GM12878 (cell line): Measurements from ENCODE around the gene CHURC1. TPM values are rescaled to one million over a fixed set of nuclear protein-coding genes. Genes with fewer than 3 reads are reported as not detected.

Source experiments
- BMI1 ChIP-seq: fragments of 450-650 bp; IDR thresholded peaks from 2 replicates; pipeline ENCODE4 v1.6.1; 2016; ENCODE audit warnings: mild to moderate bottlenecking, moderate library complexity, borderline replicate concordance
- CBX3 ChIP-seq: fragments of 200-600 bp; sonication (generic); IDR thresholded peaks from 2 replicates; pipeline ENCODE4 v1.6.1; 2016; ENCODE audit warnings: low read depth, borderline replicate concordance
- EP300 ChIP-seq, 2 experiments: fragments of 150-350 bp in 1 of 2; IDR thresholded peaks; 2 replicates each; pipeline ENCODE4 v1.6.1; 2011 to 2012; ENCODE audit warnings: low read depth in 2 of 2, low read length in 2 of 2, borderline replicate concordance in 1 of 2, improper control_type of control experiment in 1 of 2, inconsistent platforms in 1 of 2; ENCODE audit not compliant: control insufficient read depth in 1 of 2
- ESRRA ChIP-seq: IDR thresholded peaks from 2 replicates; pipeline ENCODE4 v1.6.1; 2012; ENCODE audit warnings: mild to moderate bottlenecking, low read length, improper control_type of control experiment
- FOXK2 ChIP-seq: fragments of 450-650 bp; IDR thresholded peaks from 2 replicates; pipeline ENCODE4 v1.6.1; 2017; ENCODE audit warnings: mild to moderate bottlenecking, moderate library complexity
- HDAC2 ChIP-seq: fragments of 200-600 bp; sonication (generic); IDR thresholded peaks from 2 replicates; pipeline ENCODE4 v1.6.1; 2017
- HDGF ChIP-seq: fragments of 450-650 bp; IDR thresholded peaks from 2 replicates; pipeline ENCODE4 v1.6.1; 2016; ENCODE audit warnings: antibody characterized with exemption
- IRF4 ChIP-seq: IDR thresholded peaks from 2 replicates; pipeline ENCODE4 v1.6.1; 2011; ENCODE audit warnings: low read depth, low read length
- JUND ChIP-seq: IDR thresholded peaks from 2 replicates; pipeline ENCODE4 v1.6.1; 2012; ENCODE audit warnings: low read depth, mild to moderate bottlenecking, low read length, improper control_type of control experiment, moderate library complexity
- KLF5 ChIP-seq: fragments of 450-650 bp; IDR thresholded peaks from 2 replicates; pipeline ENCODE4 v1.6.1; 2014; ENCODE audit warnings: mild to moderate bottlenecking; ENCODE audit not compliant: partially characterized antibody
- MEF2B ChIP-seq: fragments of 450-650 bp; IDR thresholded peaks from 2 replicates; pipeline ENCODE4 v1.6.1; 2018; ENCODE audit warnings: mild to moderate bottlenecking, moderate library complexity; ENCODE audit not compliant: partially characterized antibody, poor library complexity, severe bottlenecking
- MYC ChIP-seq: IDR thresholded peaks from 2 replicates; pipeline ENCODE4 v1.6.1; 2011; ENCODE audit warnings: mild to moderate bottlenecking, low read length, moderate library complexity, inconsistent platforms; ENCODE audit not compliant: insufficient read depth, insufficient replicate concordance, insufficient read length, severe bottlenecking
- PAX5 ChIP-seq: IDR thresholded peaks from 2 replicates; pipeline ENCODE4 v1.6.1; 2011; ENCODE audit warnings: low read depth, low read length, borderline replicate concordance
- POLR2AphosphoS5 ChIP-seq: IDR thresholded peaks from 2 replicates; pipeline ENCODE4 v1.6.1; 2011; ENCODE audit warnings: mild to moderate bottlenecking, low read length, inconsistent platforms
- RAD21 ChIP-seq: IDR thresholded peaks from 2 replicates; pipeline ENCODE4 v1.6.1; 2011; ENCODE audit warnings: mild to moderate bottlenecking, low read depth, low read length, moderate library complexity; ENCODE audit not compliant: insufficient read depth
- RUNX3 ChIP-seq: IDR thresholded peaks from 2 replicates; pipeline ENCODE4 v1.6.1; 2012; ENCODE audit warnings: low read length, inconsistent platforms
- TCF12 ChIP-seq: IDR thresholded peaks from 2 replicates; pipeline ENCODE4 v1.6.1; 2011; ENCODE audit warnings: low read depth, mild to moderate bottlenecking, low read length
- TCF3 ChIP-seq: IDR thresholded peaks from 2 replicates; pipeline ENCODE4 v1.6.1; 2012; ENCODE audit warnings: low read depth, mild to moderate bottlenecking, low read length, borderline replicate concordance; ENCODE audit not compliant: insufficient read depth
- YBX1 ChIP-seq: fragments of 450-650 bp; IDR thresholded peaks from 2 replicates; pipeline ENCODE4 v1.6.1; 2016; ENCODE audit warnings: antibody characterized with exemption
- ZNF207 ChIP-seq: fragments of 450-650 bp; IDR thresholded peaks from 2 replicates; pipeline ENCODE4 v1.6.1; 2014; ENCODE audit warnings: antibody characterized with exemption, mild to moderate bottlenecking, borderline replicate concordance
- ZNF384 ChIP-seq: IDR thresholded peaks from 2 replicates; pipeline ENCODE4 v1.6.1; 2012; ENCODE audit warnings: low read depth, mild to moderate bottlenecking, low read length, improper control_type of control experiment, borderline replicate concordance
- ZZZ3 ChIP-seq: IDR thresholded peaks from 2 replicates; pipeline ENCODE4 v1.6.1; 2011; ENCODE audit warnings: low read depth; ENCODE audit not compliant: control insufficient read depth, insufficient read length
- polyA plus RNA-seq, 11 experiments: library from polyadenylated mRNA; depleted of rRNA in 4 of 11; unstranded in 6 of 11; stranded (reverse) in 5 of 11; fragments of >200 nt; fragmentation: Nextera tagmentation in 4 of 11; fragmentation: Illumina TruSeq in 1 of 11; extraction: Ambion mirVana in 4 of 11; extraction: Trizol in 1 of 11; gene quantifications; 1 replicate in 1 of 11; 2 replicates in 10 of 11; pipeline versions ENCODE4 v1.2.1 to v1.2.3, GENCODE V29; 2011 to 2016; ENCODE audit warnings: inconsistent platforms in 2 of 11, missing spikeins in 2 of 11, low read depth in 1 of 11
- total RNA-seq, 4 experiments: library from RNA; depleted of rRNA in 3 of 4; stranded (reverse); fragments of >200 nt in 3 of 4; fragmentation: Illumina TruSeq in 1 of 4; extraction: Trizol in 1 of 4; gene quantifications; 2 replicates each; pipeline versions ENCODE4 v1.2.1 to v1.2.3, GENCODE V29; 2013 to 2021
- TF ChIP-seq, protein P1 (sequence below): fragments of 450-650 bp; formaldehyde crosslinking; IDR thresholded peaks from 2 replicates; pipeline ENCODE4 v1.5.0; 2022; ENCODE audit warnings: mild to moderate bottlenecking, missing genetic modification characterization
- TF ChIP-seq, protein P2 (sequence below): fragments of 450-650 bp; IDR thresholded peaks from 2 replicates; pipeline ENCODE4 v1.6.1; 2017; ENCODE audit warnings: low read depth, mild to moderate bottlenecking, moderate library complexity
- TF ChIP-seq, protein P3 (sequence below): fragments of 450-650 bp; IDR thresholded peaks from 2 replicates; pipeline ENCODE4 v1.6.1; 2017; ENCODE audit warnings: borderline replicate concordance

Gene CHURC1
- total and polyA plus RNA-seq, 10 of the 15 experiments (the other 5 are each of a cell fraction or from before 2014, with no cell fraction given) = 41.0 to 421 (median 140) TPM

DNA sequence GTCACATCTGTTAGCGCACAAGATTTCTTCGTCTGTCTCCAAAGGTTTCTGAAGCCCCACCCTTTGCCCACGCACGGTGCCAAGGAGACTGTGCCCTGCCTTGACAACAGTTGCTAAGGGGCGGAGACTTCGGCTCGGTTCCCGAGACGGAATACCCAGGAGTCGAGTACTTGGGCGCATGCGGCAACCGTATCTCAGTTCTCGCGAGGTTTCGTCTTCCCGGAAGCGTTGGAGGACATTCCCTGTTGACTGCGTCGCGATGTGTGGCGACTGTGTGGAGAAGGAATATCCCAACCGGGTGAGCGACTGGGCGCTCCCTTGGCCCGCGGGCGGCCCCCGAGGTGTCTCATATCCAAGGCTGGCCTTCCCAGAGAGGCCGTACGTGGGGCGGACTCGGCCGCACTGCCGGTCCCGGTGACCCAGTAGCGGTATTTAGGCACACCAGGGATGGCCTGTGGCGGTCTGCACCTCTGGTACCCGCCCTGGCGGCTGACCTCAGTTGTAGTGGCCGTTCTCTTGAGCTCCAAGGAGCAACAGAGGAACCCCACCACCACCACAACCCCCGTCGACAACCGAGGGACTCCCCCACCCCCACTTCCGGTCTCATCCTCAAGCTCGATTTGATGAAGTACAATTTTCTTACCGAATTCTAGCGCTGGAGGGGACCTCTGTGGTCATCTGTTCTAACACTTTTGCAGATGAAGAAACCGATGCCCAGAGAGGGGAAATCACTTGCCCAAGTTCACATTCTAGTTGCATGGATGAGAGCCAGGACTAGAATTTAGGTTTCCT is at the start of gene CHURC1 (continued):
- peak; percentile 95 for TF ChIP-seq POLR2AphosphoS5
- no peak for TF ChIP-seq JUND
- TF ChIP-seq TCF3 = 0 out of 2 replicates have a peak, but pooled peaks have one; percentile 9
- TF ChIP-seq MEF2B = peak; percentile 64
- TF ChIP-seq ESRRA = no peak
- TF ChIP-seq ZNF207 = peak; percentile 75; the same call in 1 of the 2 replicates
- 0 out of 2 replicates have a peak, but pooled peaks have one; percentile 21 for TF ChIP-seq TCF12
- TF ChIP-seq, protein P1, sequence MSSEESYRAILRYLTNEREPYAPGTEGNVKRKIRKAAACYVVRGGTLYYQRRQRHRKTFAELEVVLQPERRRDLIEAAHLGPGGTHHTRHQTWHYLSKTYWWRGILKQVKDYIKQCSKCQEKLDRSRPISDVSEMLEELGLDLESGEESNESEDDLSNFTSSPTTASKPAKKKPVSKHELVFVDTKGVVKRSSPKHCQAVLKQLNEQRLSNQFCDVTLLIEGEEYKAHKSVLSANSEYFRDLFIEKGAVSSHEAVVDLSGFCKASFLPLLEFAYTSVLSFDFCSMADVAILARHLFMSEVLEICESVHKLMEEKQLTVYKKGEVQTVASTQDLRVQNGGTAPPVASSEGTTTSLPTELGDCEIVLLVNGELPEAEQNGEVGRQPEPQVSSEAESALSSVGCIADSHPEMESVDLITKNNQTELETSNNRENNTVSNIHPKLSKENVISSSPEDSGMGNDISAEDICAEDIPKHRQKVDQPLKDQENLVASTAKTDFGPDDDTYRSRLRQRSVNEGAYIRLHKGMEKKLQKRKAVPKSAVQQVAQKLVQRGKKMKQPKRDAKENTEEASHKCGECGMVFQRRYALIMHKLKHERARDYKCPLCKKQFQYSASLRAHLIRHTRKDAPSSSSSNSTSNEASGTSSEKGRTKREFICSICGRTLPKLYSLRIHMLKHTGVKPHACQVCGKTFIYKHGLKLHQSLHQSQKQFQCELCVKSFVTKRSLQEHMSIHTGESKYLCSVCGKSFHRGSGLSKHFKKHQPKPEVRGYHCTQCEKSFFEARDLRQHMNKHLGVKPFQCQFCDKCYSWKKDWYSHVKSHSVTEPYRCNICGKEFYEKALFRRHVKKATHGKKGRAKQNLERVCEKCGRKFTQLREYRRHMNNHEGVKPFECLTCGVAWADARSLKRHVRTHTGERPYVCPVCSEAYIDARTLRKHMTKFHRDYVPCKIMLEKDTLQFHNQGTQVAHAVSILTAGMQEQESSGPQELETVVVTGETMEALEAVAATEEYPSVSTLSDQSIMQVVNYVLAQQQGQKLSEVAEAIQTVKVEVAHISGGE = no peak
- TF ChIP-seq RUNX3 = peak; percentile 72
- 0 out of 2 replicates have a peak, but pooled peaks have one; percentile 45 for TF ChIP-seq HDGF
- TF ChIP-seq FOXK2 = no peak
- peak; percentile 90 for TF ChIP-seq KLF5
- TF ChIP-seq IRF4 = no peak
- no peak for TF ChIP-seq EP300 (IDR thresholded peaks at IDR 0.05; ENCODE audit: borderline replicate concordance in 1 of 2, control insufficient read depth in 1 of 2, low read depth in 2 of 2, low read length in 2 of 2)
- TF ChIP-seq RAD21 = no peak
- no peak for TF ChIP-seq ZZZ3
- TF ChIP-seq YBX1 = no peak
- no peak for TF ChIP-seq PAX5
- TF ChIP-seq ZNF384 = no peak
- TF ChIP-seq, protein P2, sequence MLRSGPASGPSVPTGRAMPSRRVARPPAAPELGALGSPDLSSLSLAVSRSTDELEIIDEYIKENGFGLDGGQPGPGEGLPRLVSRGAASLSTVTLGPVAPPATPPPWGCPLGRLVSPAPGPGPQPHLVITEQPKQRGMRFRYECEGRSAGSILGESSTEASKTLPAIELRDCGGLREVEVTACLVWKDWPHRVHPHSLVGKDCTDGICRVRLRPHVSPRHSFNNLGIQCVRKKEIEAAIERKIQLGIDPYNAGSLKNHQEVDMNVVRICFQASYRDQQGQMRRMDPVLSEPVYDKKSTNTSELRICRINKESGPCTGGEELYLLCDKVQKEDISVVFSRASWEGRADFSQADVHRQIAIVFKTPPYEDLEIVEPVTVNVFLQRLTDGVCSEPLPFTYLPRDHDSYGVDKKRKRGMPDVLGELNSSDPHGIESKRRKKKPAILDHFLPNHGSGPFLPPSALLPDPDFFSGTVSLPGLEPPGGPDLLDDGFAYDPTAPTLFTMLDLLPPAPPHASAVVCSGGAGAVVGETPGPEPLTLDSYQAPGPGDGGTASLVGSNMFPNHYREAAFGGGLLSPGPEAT = peak; percentile 75
- TF ChIP-seq BMI1 = peak; percentile 94
- no peak for TF ChIP-seq MYC
- no peak for TF ChIP-seq HDAC2
- no peak for TF ChIP-seq CBX3
- TF ChIP-seq, protein P3, sequence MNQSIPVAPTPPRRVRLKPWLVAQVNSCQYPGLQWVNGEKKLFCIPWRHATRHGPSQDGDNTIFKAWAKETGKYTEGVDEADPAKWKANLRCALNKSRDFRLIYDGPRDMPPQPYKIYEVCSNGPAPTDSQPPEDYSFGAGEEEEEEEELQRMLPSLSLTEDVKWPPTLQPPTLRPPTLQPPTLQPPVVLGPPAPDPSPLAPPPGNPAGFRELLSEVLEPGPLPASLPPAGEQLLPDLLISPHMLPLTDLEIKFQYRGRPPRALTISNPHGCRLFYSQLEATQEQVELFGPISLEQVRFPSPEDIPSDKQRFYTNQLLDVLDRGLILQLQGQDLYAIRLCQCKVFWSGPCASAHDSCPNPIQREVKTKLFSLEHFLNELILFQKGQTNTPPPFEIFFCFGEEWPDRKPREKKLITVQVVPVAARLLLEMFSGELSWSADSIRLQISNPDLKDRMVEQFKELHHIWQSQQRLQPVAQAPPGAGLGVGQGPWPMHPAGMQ = peak; percentile 81
